Activated T-helper 2 cell treated with anti-CD3 and anti-CD28 coated beads, Interferon-gamma antibody, Interleukin-2, Interleukin-4, amounts not matched to agents 10 μg/mL and 5 μg/mL and 100 μg/mL, durations not matched to agents 14 hours and 24 hours and 36 hours (primary cell): ENCODE measurements around the gene PPP3CA. TPM values are rescaled to one million over a fixed set of nuclear protein-coding genes. Genes with fewer than 3 reads are reported as not detected.
"Not testable (repeated sequence)": the region's sequence is repeated elsewhere in the genome, so short reads cannot be mapped to it uniquely, and the experiment has no call there.

ENCODE experiments used
- DNase-seq: peaks from one replicate; pipeline ENCODE4 v3.0.0; 2021; ENCODE audit warnings: low spot score
- H3K27ac Mint-ChIP-seq: one replicate; pipeline ENCODE4 v1.8.0; 2021; ENCODE audit warnings: mixed read lengths
- H3K27me3 Mint-ChIP-seq: one replicate; pipeline ENCODE4 v1.8.0; 2021; ENCODE audit warnings: low read depth, mixed read lengths
- H3K36me3 Mint-ChIP-seq: one replicate; pipeline ENCODE4 v1.8.0; 2021; ENCODE audit warnings: low read depth, mixed read lengths
- H3K4me1 Mint-ChIP-seq: one replicate; pipeline ENCODE4 v1.8.0; 2021; ENCODE audit warnings: low read depth, mixed read lengths
- H3K4me3 Mint-ChIP-seq: one replicate; pipeline ENCODE4 v1.8.0; 2021; ENCODE audit warnings: low read depth, mild to moderate bottlenecking, moderate library complexity, mixed read lengths
- H3K9me3 Mint-ChIP-seq: one replicate; pipeline ENCODE4 v1.8.0; 2021; ENCODE audit warnings: mixed read lengths
- intact Hi-C: fragments of 100-400 bp; cut with micrococcal nuclease; formaldehyde crosslinking; loops from one replicate; pipeline ENCODE4 v1.15.1; 2023
- total RNA-seq: library from RNA; stranded (reverse); gene quantifications from 2 replicates; pipeline ENCODE4 v1.2.3, GENCODE V29; 2022

The PPP3CA gene
- total RNA-seq, 1 donor from 2014 or later: 7.2 TPM

- intact Hi-C loops: no loop called here
- no peak for DNase-seq
- Mint-ChIP-seq H3K27me3 (no peaks in the 10 kb centered on the region), H3K9me3 (no peaks in the 10 kb centered on the region), H3K36me3 (peaks cover 6% of the 10 kb centered on the region), H3K4me1 (peaks cover 14% of the 10 kb centered on the region), H3K27ac (no peak overlapping the region), H3K4me3 (no peak overlapping the region)
These were observed 248.5 kb downstream of the PPP3CA start for GRCh38 chr4:101098666-101099400.

GRCh38 chr4:101092609-101093008 is 254.7 kb downstream of the PPP3CA start:
- H3K27me3 Mint-ChIP-seq, H3K4me3 Mint-ChIP-seq, H3K4me1 Mint-ChIP-seq, intact Hi-C loops, H3K27ac Mint-ChIP-seq, DNase-seq, H3K36me3 Mint-ChIP-seq, H3K9me3 Mint-ChIP-seq: not testable (repeated sequence)

- Mint-ChIP-seq H3K4me3 (no peak overlapping the region), H3K36me3 (peaks cover 6% of the 10 kb centered on the region), H3K4me1 (no peaks in the 10 kb centered on the region), H3K27ac (no peak overlapping the region), H3K9me3 (no peaks in the 10 kb centered on the region), H3K27me3 (no peaks in the 10 kb centered on the region)
- intact Hi-C loops: no loop called here
- DNase-seq: no peak
These were observed 258.2 kb downstream of the PPP3CA start for GRCh38 chr4:101089168-101089567.

GRCh38 chr4:101086801-101087586 is 260.3 kb downstream of the PPP3CA start:
- Mint-ChIP-seq H3K27me3 (no peaks in the 10 kb centered on the region), H3K36me3 (no peaks in the 10 kb centered on the region), H3K27ac (no peak overlapping the region), H3K4me3 (no peak overlapping the region), H3K9me3 (no peaks in the 10 kb centered on the region), H3K4me1 (no peaks in the 10 kb centered on the region)
- DNase-seq: no peak
- intact Hi-C loops: no loop called here

GRCh38 chr4:101083131-101083530 is 264.2 kb downstream of the PPP3CA start:
- Mint-ChIP-seq H3K36me3 (peaks cover 3% of the 10 kb centered on the region), H3K27ac (no peak overlapping the region)

GRCh38 chr4:101081695-101082369 is 265.5 kb downstream of the PPP3CA start:
- no peak overlapping the region for H3K27ac Mint-ChIP-seq
- intact Hi-C loops: no loop called here
- no peaks in the 10 kb centered on the region for H3K9me3 Mint-ChIP-seq
- no peak overlapping the region for H3K4me3 Mint-ChIP-seq
- H3K27me3 Mint-ChIP-seq: no peaks in the 10 kb centered on the region
- peaks cover 3% of the 10 kb centered on the region for H3K36me3 Mint-ChIP-seq
- no peak for DNase-seq
- peaks cover 2% of the 10 kb centered on the region for H3K4me1 Mint-ChIP-seq

More at GRCh38 chr4:101083131-101083530, 264.2 kb downstream of the PPP3CA start:
- no peak overlapping the region for H3K4me3 Mint-ChIP-seq
- H3K4me1 Mint-ChIP-seq: no peaks in the 10 kb centered on the region
- intact Hi-C loops: no loop called here
- no peak for DNase-seq
- H3K9me3 Mint-ChIP-seq: no peaks in the 10 kb centered on the region
- H3K27me3 Mint-ChIP-seq: no peaks in the 10 kb centered on the region

- peaks cover 2% of the 10 kb centered on the region for H3K4me1 Mint-ChIP-seq
- intact Hi-C loops: no loop called here
- DNase-seq: no peak
- H3K27me3 Mint-ChIP-seq: no peaks in the 10 kb centered on the region
- H3K27ac Mint-ChIP-seq: no peak overlapping the region
- H3K4me3 Mint-ChIP-seq: no peak overlapping the region
- no peaks in the 10 kb centered on the region for H3K9me3 Mint-ChIP-seq
- peaks cover 3% of the 10 kb centered on the region for H3K36me3 Mint-ChIP-seq
These were observed 266.2 kb downstream of the PPP3CA start for GRCh38 chr4:101081166-101081565.

GRCh38 chr4:101078950-101079349 is 268.4 kb downstream of the PPP3CA start:
- H3K27me3 Mint-ChIP-seq: no peaks in the 10 kb centered on the region
- H3K36me3 Mint-ChIP-seq: peaks cover 3% of the 10 kb centered on the region
- no peak overlapping the region for H3K27ac Mint-ChIP-seq

GRCh38 chr4:101076032-101076431 is 271.3 kb downstream of the PPP3CA start:
- H3K27me3 Mint-ChIP-seq: no peaks in the 10 kb centered on the region
- no peaks in the 10 kb centered on the region for H3K9me3 Mint-ChIP-seq
- no peak for DNase-seq
- no peak overlapping the region for H3K27ac Mint-ChIP-seq
- H3K4me3 Mint-ChIP-seq: no peak overlapping the region
- peaks cover 3% of the 10 kb centered on the region for H3K36me3 Mint-ChIP-seq
- peaks cover 5% of the 10 kb centered on the region for H3K4me1 Mint-ChIP-seq
- intact Hi-C loops: no loop called here

More at GRCh38 chr4:101078950-101079349, 268.4 kb downstream of the PPP3CA start:
- Mint-ChIP-seq H3K4me3 (no peak overlapping the region), H3K9me3 (no peaks in the 10 kb centered on the region), H3K4me1 (peaks cover 5% of the 10 kb centered on the region)
- DNase-seq: no peak
- intact Hi-C loops: no loop called here

- DNase-seq: no peak
- no peaks in the 10 kb centered on the region for H3K9me3 Mint-ChIP-seq
- intact Hi-C loops: no loop called here
- H3K27me3 Mint-ChIP-seq: no peaks in the 10 kb centered on the region
- no peak overlapping the region for H3K4me3 Mint-ChIP-seq
- no peak overlapping the region for H3K27ac Mint-ChIP-seq
- H3K4me1 Mint-ChIP-seq: peaks cover 5% of the 10 kb centered on the region
- peaks cover 3% of the 10 kb centered on the region for H3K36me3 Mint-ChIP-seq
These were observed 271.8 kb downstream of the PPP3CA start for GRCh38 chr4:101075536-101075935.

GRCh38 chr4:101074326-101074725 is 273.0 kb downstream of the PPP3CA start:
- Mint-ChIP-seq H3K9me3 (no peaks in the 10 kb centered on the region), H3K4me1 (peaks cover 5% of the 10 kb centered on the region), H3K4me3 (no peak overlapping the region), H3K36me3 (no peaks in the 10 kb centered on the region), H3K27ac (no peak overlapping the region), H3K27me3 (no peaks in the 10 kb centered on the region)
- no peak for DNase-seq
- intact Hi-C loops: no loop called here

- Mint-ChIP-seq H3K36me3 (no peaks in the 10 kb centered on the region), H3K4me3 (no peak overlapping the region), H3K27me3 (no peaks in the 10 kb centered on the region), H3K27ac (no peak overlapping the region), H3K4me1 (peaks cover 3% of the 10 kb centered on the region), H3K9me3 (no peaks in the 10 kb centered on the region)
- DNase-seq: no peak
- intact Hi-C loops: no loop called here
These were observed 276.1 kb downstream of the PPP3CA start for GRCh38 chr4:101071241-101071640.

GRCh38 chr4:101068115-101068514 is 279.2 kb downstream of the PPP3CA start:
- peaks cover under 1% of the 10 kb centered on the region for H3K36me3 Mint-ChIP-seq
- no peaks in the 10 kb centered on the region for H3K4me1 Mint-ChIP-seq
- DNase-seq: no peak
- no peaks in the 10 kb centered on the region for H3K27me3 Mint-ChIP-seq
- no peak overlapping the region for H3K4me3 Mint-ChIP-seq
- no peaks in the 10 kb centered on the region for H3K9me3 Mint-ChIP-seq
- H3K27ac Mint-ChIP-seq: no peak overlapping the region
- intact Hi-C loops: no loop called here
